HepG2 (cell line): ENCODE results near the gene RAB36. TPM values are rescaled to one million over a fixed set of nuclear protein-coding genes. Genes with fewer than 3 reads are reported as not detected.

Experiments
- ATAC-seq: fragments of 200-7000 bp; cut with Tn5 transposase; 3 replicates; pipeline ENCODE4 v1.9.1; 2020; ENCODE audit warnings: mild to moderate bottlenecking, moderate library complexity
- BruUV-seq: library from RNA; stranded (reverse); fragments of 400-500 nt; replicated peaks from 2 replicates; lab custom pipeline; 2021; lab: Mats Ljungman, UMichigan
- CTCF ChIA-PET: fragments of 300-600 bp; formaldehyde crosslinking; extraction: SDS; loops from one replicate; lab custom pipeline; 2021; ENCODE audit warnings: low total read pairs, inconsistent platforms, low intra/inter-chr PET ratio; lab: Yijun Ruan, JAX
- POLR2A ChIA-PET: fragments of 350-600 bp; sonication (Branson Sonifier 250); formaldehyde crosslinking; loops from one replicate; lab custom pipeline; 2020; ENCODE audit warnings: antibody characterized with exemption, inconsistent platforms; lab: Yijun Ruan, JAX
- DNase-seq: peaks from one replicate; pipeline ENCODE4 v3.0.0-alpha.2; 2015; ENCODE audit warnings: low spot score
- FAIRE-seq: peaks from 3 replicates; lab custom pipeline; 2011; peaks lifted over from hg19 to GRCh38; lab: Jason Lieb, UNC
- H2AFZ ChIP-seq: one replicate; pipeline ENCODE4 v1.6.1; 2011; ENCODE audit warnings: low read length, inconsistent platforms
- H3K27ac ChIP-seq: fragments of 300-600 bp; 3 replicates; pipeline ENCODE4 v1.8.0; 2011; ENCODE audit warnings: mixed run types, mild to moderate bottlenecking, mixed read lengths, low read length, inconsistent platforms; ENCODE audit not compliant: insufficient read depth; ENCODE audit errors: extremely low read length
- H3K27me3 ChIP-seq, 2 experiments: fragments of 200-600 bp in 1 of 2; 2 replicates in 1 of 2; 3 replicates in 1 of 2; pipeline versions ENCODE4 v1.6.0 to v1.8.0; 2011; ENCODE audit warnings: low read length in 2 of 2, mild to moderate bottlenecking in 2 of 2, moderate library complexity in 2 of 2, inconsistent platforms in 1 of 2; ENCODE audit not compliant: insufficient read depth in 2 of 2, control insufficient read depth in 1 of 2
- H3K36me3 ChIP-seq, 2 experiments: fragments of 200-600 bp in 1 of 2; replicated peaks in 1 of 2; 2 replicates in 1 of 2; 3 replicates in 1 of 2; pipeline versions ENCODE4 v1.5.1 to v1.8.0; 2011; ENCODE audit warnings: low read length in 2 of 2, inconsistent platforms in 1 of 2; ENCODE audit not compliant: insufficient read depth in 2 of 2, control insufficient read depth in 1 of 2
- H3K4me1 ChIP-seq: 2 replicates; pipeline ENCODE4 v1.5.1; 2012; ENCODE audit warnings: low read length, inconsistent platforms; ENCODE audit not compliant: insufficient read depth
- H3K4me2 ChIP-seq: 2 replicates; pipeline ENCODE4 v1.6.0; 2011; ENCODE audit warnings: low read depth, low read length, inconsistent platforms
- H3K4me3 ChIP-seq, 3 experiments: fragments of 200-600 bp in 1 of 3; sonication (generic), shearing (Covaris generic) in 1 of 3; replicated peaks in 1 of 3; 2 replicates each; pipeline ENCODE4 v1.5.1; 2011 to 2016; ENCODE audit warnings: low read length in 3 of 3, inconsistent platforms in 2 of 3, low read depth in 2 of 3, mild to moderate bottlenecking in 2 of 3, control low read depth in 1 of 3, mixed read lengths in 1 of 3; ENCODE audit not compliant: insufficient read depth in 1 of 3
- H3K79me2 ChIP-seq: one replicate; pipeline ENCODE4 v1.6.1; 2011; ENCODE audit warnings: low read length, inconsistent platforms; ENCODE audit not compliant: insufficient read depth
- H3K9ac ChIP-seq: 2 replicates; pipeline ENCODE4 v1.6.0; 2011; ENCODE audit warnings: mild to moderate bottlenecking, low read depth, low read length, inconsistent platforms; ENCODE audit not compliant: insufficient read depth
- H3K9me3 ChIP-seq: 2 replicates; pipeline ENCODE4 v1.5.1; 2012; ENCODE audit warnings: mild to moderate bottlenecking, low read length
- H4K20me1 ChIP-seq: 2 replicates; pipeline ENCODE4 v1.6.0; 2011; ENCODE audit warnings: inconsistent platforms, mild to moderate bottlenecking, low read length, moderate library complexity; ENCODE audit not compliant: insufficient read depth
- AGO1 ChIP-seq: fragments of 200-400 bp; formaldehyde crosslinking; IDR thresholded peaks from 2 replicates; pipeline ENCODE4 v1.6.1; 2017; ENCODE audit warnings: mild to moderate bottlenecking, low read depth, low read length, moderate library complexity; ENCODE audit not compliant: poor library complexity, severe bottlenecking
- EED ChIP-seq: sonication (generic); formaldehyde crosslinking; IDR thresholded peaks from 2 replicates; pipeline ENCODE4 v1.5.0; 2020; ENCODE audit warnings: mild to moderate bottlenecking, missing genetic modification reagents
- ELF4 ChIP-seq: sonication (generic); formaldehyde crosslinking; IDR thresholded peaks from 2 replicates; pipeline ENCODE4 v1.5.0; 2020; ENCODE audit warnings: missing genetic modification reagents, mild to moderate bottlenecking, moderate library complexity, borderline replicate concordance
- EP300 ChIP-seq, 3 experiments: sonication (generic) in 1 of 3; formaldehyde crosslinking in 1 of 3; IDR thresholded peaks; 2 replicates each; pipeline versions ENCODE4 v1.5.1 to v1.6.1; 2011 to 2020; ENCODE audit warnings: low read depth in 2 of 3, low read length in 2 of 3, borderline replicate concordance in 1 of 3, improper control_type of control experiment in 1 of 3, mild to moderate bottlenecking in 1 of 3, missing genetic modification reagents in 1 of 3, moderate library complexity in 1 of 3
- HMGXB4 ChIP-seq, 2 experiments: sonication (generic) in 1 of 2; formaldehyde crosslinking in 1 of 2; IDR thresholded peaks; 2 replicates each; pipeline versions ENCODE4 v1.4.0 to v1.6.1; 2018 to 2020; ENCODE audit warnings: missing genetic modification reagents in 2 of 2, borderline replicate concordance in 1 of 2, low read depth in 1 of 2, mild to moderate bottlenecking in 1 of 2, missing biosample characterization in 1 of 2
- MIER3 ChIP-seq: IDR thresholded peaks from 2 replicates; pipeline ENCODE4 v1.6.1; 2016; ENCODE audit warnings: missing compliant biosample characterization, borderline replicate concordance
- MYC ChIP-seq: sonication (generic); formaldehyde crosslinking; IDR thresholded peaks from 2 replicates; pipeline ENCODE4 v1.9.0; 2021; ENCODE audit warnings: missing genetic modification reagents, borderline replicate concordance
- NONO ChIP-seq, 2 experiments: fragments of 450-650 bp in 1 of 2; sonication (generic) in 1 of 2; formaldehyde crosslinking in 1 of 2; IDR thresholded peaks in 1 of 2; conservative IDR thresholded peaks in 1 of 2; 2 replicates each; pipeline versions ENCODE4 v1.6.1 to v1.8.0; 2017 to 2022; ENCODE audit warnings: mild to moderate bottlenecking in 1 of 2, missing genetic modification reagents in 1 of 2, moderate library complexity in 1 of 2
- SAP130 ChIP-seq: IDR thresholded peaks from 2 replicates; pipeline ENCODE4 v1.6.1; 2016; ENCODE audit warnings: low read depth
- SETDB1 ChIP-seq: sonication (generic); formaldehyde crosslinking; IDR thresholded peaks from 2 replicates; pipeline ENCODE4 v1.5.1; 2020; ENCODE audit warnings: missing genetic modification reagents, mild to moderate bottlenecking, borderline replicate concordance
- TAF15 ChIP-seq: fragments of 200-400 bp; formaldehyde crosslinking; IDR thresholded peaks from one replicate; pipeline ENCODE4 v1.6.1; 2018; ENCODE audit warnings: mild to moderate bottlenecking, low read depth, low read length; ENCODE audit not compliant: poor library complexity, severe bottlenecking
- TEAD2 ChIP-seq: sonication (generic); formaldehyde crosslinking; IDR thresholded peaks from 2 replicates; pipeline ENCODE4 v1.9.0; 2021; ENCODE audit warnings: missing genetic modification reagents
- ZFP36L2 ChIP-seq: sonication (generic); formaldehyde crosslinking; IDR thresholded peaks from 2 replicates; pipeline ENCODE4 v1.4.0; 2020; ENCODE audit warnings: missing genetic modification reagents
- ZNF234 ChIP-seq: sonication (generic); formaldehyde crosslinking; conservative IDR thresholded peaks from 2 replicates; pipeline ENCODE4 v1.5.1; 2020; ENCODE audit warnings: mild to moderate bottlenecking, missing genetic modification reagents
- ZNF510 ChIP-seq: sonication (generic); formaldehyde crosslinking; IDR thresholded peaks from 2 replicates; pipeline ENCODE4 v1.4.0; 2020; ENCODE audit warnings: low read depth, mild to moderate bottlenecking, missing genetic modification reagents
- ZNF567 ChIP-seq: sonication (generic); formaldehyde crosslinking; IDR thresholded peaks from 2 replicates; pipeline ENCODE4 v1.8.1; 2023; ENCODE audit warnings: mild to moderate bottlenecking, missing genetic modification reagents, borderline replicate concordance
- ZNF660 ChIP-seq: sonication (generic); formaldehyde crosslinking; IDR thresholded peaks from 2 replicates; pipeline ENCODE4 v1.5.1; 2020; ENCODE audit warnings: mild to moderate bottlenecking, low read depth, missing genetic modification reagents, borderline replicate concordance
- ZNF883 ChIP-seq: sonication (generic); formaldehyde crosslinking; IDR thresholded peaks from 2 replicates; pipeline ENCODE4 v1.5.1; 2020; ENCODE audit warnings: mild to moderate bottlenecking, missing genetic modification reagents; ENCODE audit errors: not compliant biosample characterization
- whole genome bisulfite sequencing: methylation state at CpG from one replicate; pipeline ENCODE4 v1.1.6; 2017; ENCODE audit warnings: low lambda C conversion rate; 5-methylcytosine and 5-hydroxymethylcytosine counted together
- in situ Hi-C: cut with HindIII; loops from 2 replicates; pipeline ENCODE4 v1.10.0; 2017; ENCODE audit warnings: low pct_unique_long_range_greater_than_20kb; ENCODE audit not compliant: extremely low pct_ligation_motif_present
- intact Hi-C: fragments of 100-400 bp; cut with micrococcal nuclease; formaldehyde crosslinking; loops from one replicate; pipeline ENCODE4 v1.10.0; 2022; ENCODE audit not compliant: unreplicated experiment
- polyA plus RNA-seq, 8 experiments: library from polyadenylated mRNA; depleted of rRNA in 3 of 8; stranded (reverse) in 7 of 8; unstranded in 1 of 8; fragments of >200 nt; fragmentation: Illumina TruSeq in 4 of 8; extraction: Trizol in 4 of 8; gene quantifications; 2 replicates each; pipeline versions ENCODE4 v1.2.1 to v1.2.3, GENCODE V29; 2011 to 2016; ENCODE audit warnings: low read depth in 4 of 8, missing spikeins in 1 of 8, mixed read lengths in 1 of 8; ENCODE audit not compliant: insufficient read depth in 1 of 8
- total RNA-seq, 5 experiments: library from RNA; depleted of rRNA; stranded (reverse); fragments of >200 nt; fragmentation: Illumina TruSeq; extraction: Trizol; gene quantifications; 2 replicates each; pipeline ENCODE4 v1.2.3, GENCODE V29; 2016; ENCODE audit warnings: low read depth in 1 of 5

RAB36 gene
- total and polyA plus RNA-seq, 2 of the 13 experiments (the other 11 are each of a cell fraction or from before 2014, with no cell fraction given), result 0.24 to 0.86 TPM

DNA sequence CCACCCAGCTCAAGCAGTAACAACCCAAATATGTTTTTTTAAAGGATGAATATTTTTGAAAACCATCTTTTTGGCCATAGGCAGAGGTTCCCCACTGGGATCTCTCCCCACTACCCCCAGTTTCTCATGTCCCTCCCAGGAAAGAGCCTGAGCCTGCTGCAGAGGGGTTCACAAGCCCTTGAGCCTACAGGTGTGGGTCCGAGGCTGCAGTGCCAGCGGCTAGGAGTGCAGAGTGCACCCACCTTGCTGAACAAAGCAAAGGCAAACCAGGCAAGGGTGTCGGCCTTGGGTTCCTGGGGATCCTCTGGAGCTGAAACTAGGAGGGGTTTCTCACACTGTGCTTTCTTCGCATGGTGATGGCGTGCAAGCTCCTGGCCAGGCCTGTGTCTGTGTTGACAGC lies 40.0 kb upstream of the RAB36 start:
- H3K4me3 ChIP-seq, result no peak overlapping the region
- ChIA-PET CTCF (no interaction called here), POLR2A (no interaction called here)
- H2AFZ ChIP-seq, result no peak overlapping the region
- in situ Hi-C loops, result no loop called here
- intact Hi-C loops, result no loop called here
- FAIRE-seq, result no peak
- TF ChIP-seq EED, result no peak
- TF ChIP-seq ZNF567, result no peak
- no peak for TF ChIP-seq EP300 (IDR thresholded peaks at IDR 0.05; ENCODE audit: low read depth in 2 of 2, low read length in 2 of 2)
- no peak for TF ChIP-seq EP300 (CRISPR knock-in tag; IDR thresholded peaks at IDR 0.05; ENCODE audit: borderline replicate concordance)
- TF ChIP-seq SETDB1 (CRISPR knock-in tag), result no peak
- TF ChIP-seq MYC (CRISPR knock-in tag), result no peak
- TF ChIP-seq ZNF883 (CRISPR knock-in tag), result no peak
- no peak for TF ChIP-seq ELF4 (CRISPR knock-in tag)
- TF ChIP-seq SAP130, result no peak
- no peak for TF ChIP-seq ZNF234 (CRISPR knock-in tag)
- no peak for TF ChIP-seq TEAD2
- no peak for TF ChIP-seq MIER3
- no peak for TF ChIP-seq ZFP36L2
- no peak for TF ChIP-seq AGO1
- no peak for TF ChIP-seq TAF15
- no peak for TF ChIP-seq HMGXB4 (CRISPR knock-in tag; IDR thresholded peaks at IDR 0.05; ENCODE audit: borderline replicate concordance in 1 of 2, low read depth in 1 of 2)
- no peak for TF ChIP-seq NONO (IDR thresholded peaks at IDR 0.05)
- TF ChIP-seq NONO (CRISPR knock-in tag; conservative IDR thresholded peaks at IDR 0.05), result no peak
- no peak for TF ChIP-seq ZNF510
- no peak for TF ChIP-seq ZNF660 (CRISPR knock-in tag)
- no peak overlapping the region for H3K27ac ChIP-seq
- H3K4me2 ChIP-seq, result no peak overlapping the region
- no peak for DNase-seq
- WGBS, result 100% methylated on average over 4 of the region's 5 CpGs
- no peaks in the 10 kb centered on the region for H4K20me1 ChIP-seq
- no peaks in the 10 kb centered on the region for H3K27me3 ChIP-seq
- ATAC-seq, result no peak
- BruUV-seq, result no TSS peak
- no peak overlapping the region for H3K9ac ChIP-seq
- no peaks in the 10 kb centered on the region for H3K9me3 ChIP-seq
- H3K79me2 ChIP-seq, result no peaks in the 10 kb centered on the region
- peaks cover under 1 to 7% of the 10 kb centered on the region in 2 experiments; a peak in 1 of 5 replicates for H3K36me3 ChIP-seq
- H3K4me1 ChIP-seq, result peaks cover 10% of the 10 kb centered on the region; the same call in 1 of the 2 replicates
